Sigmoid colon (tissue), 4 donors: ENCODE measurements around the gene SLC6A6.

ENCODE experiments used
- EP300 ChIP-seq, 4 donors: sonication (generic); formaldehyde crosslinking; IDR thresholded peaks; one replicate each; pipeline ENCODE4 v1.6.1; 2017; ENCODE audit warnings: antibody characterized with exemption in 4 of 4
- POLR2A ChIP-seq, 2 donors: fragments of 450-650 bp; IDR thresholded peaks; one replicate each; pipeline ENCODE4 v1.6.1; 2016; ENCODE audit warnings: antibody characterized with exemption in 2 of 2, mild to moderate bottlenecking in 2 of 2, moderate library complexity in 2 of 2
- POLR2AphosphoS5 ChIP-seq, 4 donors: sonication (generic); formaldehyde crosslinking; IDR thresholded peaks; one replicate each; pipeline ENCODE4 v1.6.1; 2017; ENCODE audit warnings: antibody characterized with exemption in 4 of 4
- TF ChIP-seq, protein P1 (sequence below), 4 experiments: fragments of 450-650 bp in 3 of 4; fragments of 200-600 bp in 1 of 4; IDR thresholded peaks; one replicate each; pipeline ENCODE4 v1.5.1; 2016 to 2019; ENCODE audit warnings: antibody characterized with exemption in 4 of 4, mild to moderate bottlenecking in 3 of 4, moderate library complexity in 2 of 4

DNA sequence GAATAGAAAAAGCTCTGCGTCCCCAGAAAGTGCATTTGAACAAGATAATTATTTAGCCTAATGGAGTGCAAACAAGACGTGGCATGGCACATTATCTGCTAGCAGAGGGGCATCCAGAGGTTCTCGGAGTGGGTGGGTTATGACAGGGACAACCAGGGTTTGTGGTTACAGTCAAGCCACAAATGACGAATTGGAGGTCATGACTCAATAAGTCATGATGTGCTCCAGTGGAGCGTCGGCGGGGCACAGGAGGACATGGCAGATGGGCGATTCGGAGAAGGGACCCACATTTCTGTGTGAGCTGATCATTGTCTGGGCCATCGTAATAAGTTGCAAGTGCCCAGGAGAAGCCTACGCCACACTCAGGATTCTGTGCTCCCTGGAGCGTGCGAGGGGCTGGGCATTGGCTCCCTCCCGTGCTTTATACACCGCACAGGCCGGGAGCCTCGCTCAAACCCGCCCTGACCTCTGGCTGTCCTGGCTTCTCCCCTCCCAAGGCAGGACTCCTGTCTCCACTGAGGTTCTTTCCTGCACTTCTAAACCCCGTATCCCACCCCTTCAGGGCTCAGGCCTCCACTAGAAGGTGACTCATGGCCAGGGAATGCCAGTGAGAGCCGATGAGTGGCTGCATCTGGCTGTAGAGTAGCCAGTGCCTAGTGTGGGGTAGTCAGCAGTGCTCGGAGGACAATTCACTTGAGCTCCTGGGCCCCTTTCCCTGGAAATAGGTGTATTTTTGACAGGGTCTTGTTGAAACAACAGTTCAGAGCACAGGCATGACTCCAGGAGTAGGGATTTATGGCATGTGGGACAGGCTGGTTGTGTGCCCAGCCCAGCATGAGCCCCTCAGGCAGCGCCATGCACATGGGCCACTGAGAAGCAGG lies 70.3 kb downstream of the SLC6A6 start:
- TF ChIP-seq POLR2A (IDR thresholded peaks at IDR 0.05) (no peak), EP300 (IDR thresholded peaks at IDR 0.05) (no peak), POLR2AphosphoS5 (IDR thresholded peaks at IDR 0.05) (no peak)
- TF ChIP-seq, protein P1, sequence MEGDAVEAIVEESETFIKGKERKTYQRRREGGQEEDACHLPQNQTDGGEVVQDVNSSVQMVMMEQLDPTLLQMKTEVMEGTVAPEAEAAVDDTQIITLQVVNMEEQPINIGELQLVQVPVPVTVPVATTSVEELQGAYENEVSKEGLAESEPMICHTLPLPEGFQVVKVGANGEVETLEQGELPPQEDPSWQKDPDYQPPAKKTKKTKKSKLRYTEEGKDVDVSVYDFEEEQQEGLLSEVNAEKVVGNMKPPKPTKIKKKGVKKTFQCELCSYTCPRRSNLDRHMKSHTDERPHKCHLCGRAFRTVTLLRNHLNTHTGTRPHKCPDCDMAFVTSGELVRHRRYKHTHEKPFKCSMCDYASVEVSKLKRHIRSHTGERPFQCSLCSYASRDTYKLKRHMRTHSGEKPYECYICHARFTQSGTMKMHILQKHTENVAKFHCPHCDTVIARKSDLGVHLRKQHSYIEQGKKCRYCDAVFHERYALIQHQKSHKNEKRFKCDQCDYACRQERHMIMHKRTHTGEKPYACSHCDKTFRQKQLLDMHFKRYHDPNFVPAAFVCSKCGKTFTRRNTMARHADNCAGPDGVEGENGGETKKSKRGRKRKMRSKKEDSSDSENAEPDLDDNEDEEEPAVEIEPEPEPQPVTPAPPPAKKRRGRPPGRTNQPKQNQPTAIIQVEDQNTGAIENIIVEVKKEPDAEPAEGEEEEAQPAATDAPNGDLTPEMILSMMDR (IDR thresholded peaks at IDR 0.05), result no peak
